Spleen (tissue), 13 donors: Measurements from ENCODE around the gene BAK1. TPM values are rescaled to one million over a fixed set of nuclear protein-coding genes. Genes with fewer than 3 reads are reported as not detected.

ENCODE experiments used
- DNase-seq: peaks from one replicate; pipeline ENCODE4 v3.0.0-alpha.2; 2020
- H3K27ac ChIP-seq, 8 donors: fragments of 200-600 bp; sonication (generic) in 7 of 8; 1 replicate in 4 of 8; 2 replicates in 4 of 8; pipeline versions ENCODE4 v1.5.0 to v1.8.0; 2016 to 2021; ENCODE audit warnings: inconsistent platforms in 4 of 8, mild to moderate bottlenecking in 4 of 8, moderate library complexity in 1 of 8
- H3K27me3 ChIP-seq, 7 donors: fragments of 200-600 bp; sonication (generic) in 6 of 7; replicated peaks in 1 of 7; 1 replicate in 4 of 7; 2 replicates in 3 of 7; pipeline versions ENCODE4 v1.5.0 to v1.8.0; 2016 to 2021; ENCODE audit warnings: inconsistent platforms in 3 of 7, mild to moderate bottlenecking in 1 of 7
- H3K36me3 ChIP-seq, 6 donors: fragments of 200-600 bp; sonication (generic) in 5 of 6; 1 replicate in 4 of 6; 2 replicates in 2 of 6; pipeline versions ENCODE4 v1.5.0 to v1.8.0; 2016 to 2021; ENCODE audit warnings: inconsistent platforms in 2 of 6
- H3K4me1 ChIP-seq, 6 donors: fragments of 200-600 bp; sonication (generic) in 5 of 6; 1 replicate in 3 of 6; 2 replicates in 3 of 6; pipeline versions ENCODE4 v1.5.0 to v1.8.0; 2016 to 2021; ENCODE audit warnings: inconsistent platforms in 3 of 6
- H3K4me3 ChIP-seq, 8 donors: fragments of 200-600 bp; sonication (generic) in 7 of 8; 1 replicate in 4 of 8; 2 replicates in 4 of 8; pipeline versions ENCODE4 v1.5.0 to v1.8.0; 2016 to 2021; ENCODE audit warnings: inconsistent platforms in 4 of 8, mild to moderate bottlenecking in 4 of 8, moderate library complexity in 2 of 8
- H3K9me3 ChIP-seq, 8 donors: fragments of 200-600 bp; sonication (generic) in 7 of 8; 1 replicate in 4 of 8; 2 replicates in 4 of 8; pipeline versions ENCODE4 v1.5.0 to v1.8.0; 2016 to 2021; ENCODE audit warnings: inconsistent platforms in 4 of 8
- CTCF ChIP-seq, 11 experiments: fragments of 200-600 bp in 7 of 11; fragments of 450-650 bp in 4 of 11; sonication (generic) in 4 of 11; IDR thresholded peaks in 8 of 11; conservative IDR thresholded peaks in 3 of 11; 1 replicate in 7 of 11; 2 replicates in 4 of 11; pipeline versions ENCODE4 v1.4.0 to v1.8.0; 2016 to 2021; ENCODE audit warnings: antibody characterized with exemption in 11 of 11, inconsistent platforms in 4 of 11, mild to moderate bottlenecking in 1 of 11
- POLR2A ChIP-seq, 3 donors: fragments of 450-650 bp; IDR thresholded peaks; one replicate each; pipeline ENCODE4 v1.5.1; 2017; ENCODE audit warnings: antibody characterized with exemption in 3 of 3, mild to moderate bottlenecking in 1 of 3
- POLR2AphosphoS5 ChIP-seq, 3 donors: sonication (generic); formaldehyde crosslinking; IDR thresholded peaks; one replicate each; pipeline ENCODE4 v1.5.1; 2017; ENCODE audit warnings: antibody characterized with exemption in 3 of 3
- WGBS, 5 donors: extraction: QIAGEN DNeasy Blood & Tissue Kit in 3 of 5; methylation state at CpG; one replicate each; pipeline versions ENCODE4 v1.1.5 to v1.1.7; 2013 to 2018; 5-methylcytosine and 5-hydroxymethylcytosine counted together
- intact Hi-C: fragments of 100-400 bp; cut with DNase I; formaldehyde crosslinking; loops from one replicate; pipeline ENCODE4 v1.15.0; 2023; ENCODE audit warnings: low total_unique reads
- long read RNA-seq, 2 donors: transcript quantifications; one replicate each; lab custom pipeline, GENCODE V29; 2026
- polyA plus RNA-seq, 3 donors: library from polyadenylated mRNA; stranded (reverse); fragments of 200-250 nt; gene quantifications; one replicate each; pipeline ENCODE4 v1.2.1, GENCODE V29; 2013
- total RNA-seq, 7 donors: library from RNA; depleted of rRNA in 3 of 7; stranded (reverse); fragments of >200 nt in 3 of 7; fragmentation: NEBNext Ultra II Directional in 4 of 7; extraction: Animal tissue kit (Norgen Biotek cat#: 25700) in 4 of 7; gene quantifications; one replicate each; pipeline versions ENCODE4 v1.1.0 to v1.2.1, GENCODE V29; 2016 to 2021
- donor health status: healthy with polysubstance abuse.
- donor health status: DM: no; HTN: no; CAD: no; lungs with moderate emphysema.
- donor health status: DM: no; HTN: no; CAD: no.
- donor health status: Bipolar disorder and iron deficiency.
- donor health status: healthy.
- donor health status: DM: no; HTN: no; CAD: no.
- donor health status: DM: yes; HTN: yes; CAD: no.

Gene BAK1
- 10 to 100 TPM; 22.6 to 34.4 (median 28.3) TPM for total RNA-seq
- polyA plus RNA-seq, result 10 to 100 TPM; 14.9 to 32.2 (median 20.6) TPM
- long read RNA-seq, donor 1, transcript BAK1-202 (6 exons, 2,136 nt), result major isoform, 9 of 9 reads
- long read RNA-seq, donor 1, partial matches to known transcripts, result 0 of 9 reads
- long read RNA-seq, donor 1, other reads (novel, unspliced or antisense), result 0 of 9 reads
- long read RNA-seq, donor 2, transcript BAK1-202 (6 exons, 2,136 nt), result major isoform, 8 of 8 reads
- long read RNA-seq, donor 2, partial matches to known transcripts, result 0 of 8 reads
- long read RNA-seq, donor 2, other reads (novel, unspliced or antisense), result 0 of 8 reads

GRCh38 chr6:33579828-33580714, at the start of gene BAK1:
TSS of gene BAK1 (minus strand) at chr6:33580276. CDS start at chr6:33577604, 2,672 bp downstream.
- Histone ChIP-seq H3K36me3 (peaks cover 0 to 32% (median 22%) of the 10 kb centered on the region in 6 donors), H3K27me3 (no peaks in the 10 kb centered on the region), H3K9me3 (no peaks in the 10 kb centered on the region), H3K27ac (peak within 1 kb of the TSS; percentile 84 to 97 (median 92)), H3K4me3 (peak within 1 kb of the TSS; percentile 79 to 96 (median 92)), H3K4me1 (peaks cover 16 to 64% (median 46%) of the 10 kb centered on the region in 6 donors)
- DNase-seq, result peak; percentile 99
- 6 to 9% (median 8%) methylated on average over 19 to 24 of the region's 24 CpGs for WGBS, 5 donors
- intact Hi-C loops, result loop anchor here (10.0 kb wide), 1 partner anchor 145 kb away; no protein-coding TSS in a partner anchor
- TF ChIP-seq POLR2A (IDR thresholded peaks at IDR 0.05) (peak in 2 of 3 donors; percentile 21 to 76), POLR2AphosphoS5 (IDR thresholded peaks at IDR 0.05) (peak; percentile 90 to 94 (median 92)), CTCF (IDR thresholded peaks at IDR 0.05 in 8 of 11, conservative IDR thresholded peaks at IDR 0.05 in 3 of 11) (peak; percentile 27 to 79 (median 60))

GRCh38 chr6:33628401-33628964, 48.4 kb upstream of the BAK1 start:
- peaks cover 29 to 90% (median 51%) of the 10 kb centered on the region in 6 donors for H3K4me1 ChIP-seq
- H3K9me3 ChIP-seq, result no peaks in the 10 kb centered on the region
- 75 to 82% (median 78%) methylated on average over 7 of the region's 7 CpGs for WGBS, 5 donors
- H3K27me3 ChIP-seq, result peaks cover 0 to 6% (median 0%) of the 10 kb centered on the region in 7 donors
- TF ChIP-seq POLR2AphosphoS5 (IDR thresholded peaks at IDR 0.05) (no peak), CTCF (IDR thresholded peaks at IDR 0.05 in 8 of 11, conservative IDR thresholded peaks at IDR 0.05 in 3 of 11) (no peak), POLR2A (IDR thresholded peaks at IDR 0.05) (no peak)
- DNase-seq, result no peak
- no peak overlapping the region for H3K4me3 ChIP-seq
- peak overlapping the region in 4 of 8 donors; percentile 7 to 63 (median 46) for H3K27ac ChIP-seq
- H3K36me3 ChIP-seq, result peaks cover 0 to 51% (median 0%) of the 10 kb centered on the region in 6 donors
- intact Hi-C loops, result no loop called here

GRCh38 chr6:33627876-33628275, 47.8 kb upstream of the BAK1 start:
- Histone ChIP-seq H3K4me1 (peaks cover 30 to 91% (median 51%) of the 10 kb centered on the region in 6 donors), H3K27ac (peak overlapping the region in 4 of 8 donors; percentile 7 to 63 (median 46)), H3K4me3 (no peak overlapping the region), H3K9me3 (no peaks in the 10 kb centered on the region), H3K36me3 (peaks cover 0 to 52% (median 0%) of the 10 kb centered on the region in 6 donors), H3K27me3 (peaks cover 0 to under 1% (median 0%) of the 10 kb centered on the region in 7 donors)
- 63 to 100% (median 71%) methylated on average over 5 of the region's 5 CpGs for WGBS, 5 donors
- no peak for TF ChIP-seq CTCF (IDR thresholded peaks at IDR 0.05 in 8 of 11, conservative IDR thresholded peaks at IDR 0.05 in 3 of 11)
- TF ChIP-seq POLR2AphosphoS5 (IDR thresholded peaks at IDR 0.05), result no peak
- TF ChIP-seq POLR2A (IDR thresholded peaks at IDR 0.05), result no peak
- intact Hi-C loops, result no loop called here
- DNase-seq, result no peak
